Inferior parietal cortex (tissue), 1 donor: ENCODE measurements around the gene TRAM2.

ENCODE experiments used
- DNase-seq: peaks from one replicate; pipeline ENCODE4 v3.0.0-alpha.2; 2016; ENCODE audit errors: extremely low spot score

The TRAM2 gene

DNA sequence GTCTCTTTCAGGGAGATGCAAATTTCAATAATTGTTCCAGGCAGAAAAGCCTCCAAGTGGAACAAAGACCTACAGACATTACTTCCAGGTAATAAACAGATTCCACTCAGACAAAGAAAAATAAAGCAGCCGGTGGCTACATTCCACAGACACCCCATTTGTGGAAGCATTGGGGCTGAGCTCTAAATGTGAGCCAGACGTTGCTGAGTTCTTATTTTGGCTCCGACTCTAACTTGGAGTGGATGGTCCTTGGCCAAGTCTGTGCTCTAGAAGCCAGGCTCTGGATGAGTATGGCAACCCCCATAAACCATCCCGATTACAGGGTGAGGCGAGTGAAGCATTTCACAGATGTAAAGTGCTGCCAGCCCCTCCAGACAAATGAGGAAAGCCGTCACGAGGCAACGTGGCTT lies 6.6 kb downstream of the TRAM2 start:
- DNase-seq: no peak

- DNase-seq: no peak
Measured at GRCh38 chr6:52568320-52568719, 8.5 kb downstream of the TRAM2 start.

DNA sequence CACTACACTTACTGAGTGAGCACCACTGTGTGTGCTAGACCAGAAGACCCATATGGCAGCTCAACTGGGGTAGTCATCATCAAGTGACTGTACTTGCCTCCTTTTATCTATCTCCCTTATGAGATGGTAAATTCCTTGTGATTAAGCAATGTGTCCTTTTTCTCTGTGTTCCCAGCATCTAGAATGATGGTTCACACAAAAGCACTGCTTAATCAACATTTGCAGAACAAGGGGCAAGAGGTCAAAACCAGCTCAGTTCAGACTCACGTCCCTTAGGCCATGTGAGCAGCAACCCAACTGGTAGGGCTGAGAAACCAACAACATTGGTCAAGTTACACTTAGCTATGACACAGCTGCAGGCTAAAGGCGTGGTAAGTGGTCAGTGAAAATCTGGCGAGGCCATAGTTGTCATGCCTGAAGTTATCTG lies 10.0 kb downstream of the TRAM2 start:
- DNase-seq: no peak

GRCh38 chr6:52566201-52566600 lies 10.7 kb downstream of the TRAM2 start:
- DNase-seq: no peak

GRCh38 chr6:52564856-52565255 lies 12.0 kb downstream of the TRAM2 start:
- no peak for DNase-seq

- no peak for DNase-seq
Measured at GRCh38 chr6:52562911-52563310, 13.9 kb downstream of the TRAM2 start.

DNA sequence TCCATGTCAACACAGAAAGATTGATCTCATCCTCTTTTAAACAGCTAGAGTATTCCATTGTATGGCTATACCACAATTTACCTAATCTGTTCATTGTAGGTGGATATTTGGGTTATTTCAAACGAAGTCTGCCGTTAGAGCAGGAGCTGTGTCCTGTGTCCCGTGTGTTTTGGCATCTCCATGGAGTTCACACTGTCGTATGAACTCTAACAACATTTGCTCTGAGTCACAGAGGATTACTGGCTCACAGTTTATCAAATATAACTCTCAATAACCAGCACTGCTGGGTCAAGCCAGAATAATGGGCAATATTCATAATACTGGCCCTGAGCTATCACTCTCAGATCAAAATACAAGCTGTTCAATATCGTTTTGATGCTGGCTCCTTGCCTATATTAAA lies 16.4 kb downstream of the TRAM2 start:
- no peak for DNase-seq

DNA sequence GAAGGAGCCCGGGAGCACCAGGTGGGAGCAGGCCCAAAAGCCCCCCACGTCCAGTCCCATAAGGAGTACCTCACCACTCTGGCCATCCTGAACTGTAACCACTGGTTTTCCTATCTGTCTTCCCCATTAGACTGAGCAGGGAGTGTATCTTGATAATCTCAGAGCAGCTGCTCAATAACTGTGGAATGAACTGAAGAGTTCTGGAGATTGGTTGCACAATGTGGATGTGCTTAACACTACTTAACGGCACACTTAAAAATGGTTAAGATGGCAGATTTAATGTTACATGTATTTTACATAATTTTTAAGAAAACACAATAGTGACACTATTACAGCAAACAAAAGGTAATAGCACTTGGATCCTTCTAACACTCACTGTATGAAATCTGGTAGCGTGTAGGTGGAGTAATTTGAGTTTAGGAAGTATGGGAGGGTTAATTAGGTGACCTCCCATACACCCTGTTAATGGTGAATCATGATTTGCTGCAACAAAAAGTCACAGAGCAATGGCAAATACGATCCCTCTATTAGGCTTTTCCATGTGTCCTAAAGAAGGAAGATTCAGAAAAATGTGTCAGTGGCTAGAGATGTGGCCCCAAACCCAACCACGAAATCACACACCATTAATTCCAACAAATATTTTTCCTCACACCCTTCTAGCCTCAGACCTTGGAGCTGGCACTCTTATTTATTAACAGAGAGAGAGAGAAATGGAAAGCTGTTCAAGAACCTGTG lies 18.4 kb downstream of the TRAM2 start:
- DNase-seq: no peak

DNA sequence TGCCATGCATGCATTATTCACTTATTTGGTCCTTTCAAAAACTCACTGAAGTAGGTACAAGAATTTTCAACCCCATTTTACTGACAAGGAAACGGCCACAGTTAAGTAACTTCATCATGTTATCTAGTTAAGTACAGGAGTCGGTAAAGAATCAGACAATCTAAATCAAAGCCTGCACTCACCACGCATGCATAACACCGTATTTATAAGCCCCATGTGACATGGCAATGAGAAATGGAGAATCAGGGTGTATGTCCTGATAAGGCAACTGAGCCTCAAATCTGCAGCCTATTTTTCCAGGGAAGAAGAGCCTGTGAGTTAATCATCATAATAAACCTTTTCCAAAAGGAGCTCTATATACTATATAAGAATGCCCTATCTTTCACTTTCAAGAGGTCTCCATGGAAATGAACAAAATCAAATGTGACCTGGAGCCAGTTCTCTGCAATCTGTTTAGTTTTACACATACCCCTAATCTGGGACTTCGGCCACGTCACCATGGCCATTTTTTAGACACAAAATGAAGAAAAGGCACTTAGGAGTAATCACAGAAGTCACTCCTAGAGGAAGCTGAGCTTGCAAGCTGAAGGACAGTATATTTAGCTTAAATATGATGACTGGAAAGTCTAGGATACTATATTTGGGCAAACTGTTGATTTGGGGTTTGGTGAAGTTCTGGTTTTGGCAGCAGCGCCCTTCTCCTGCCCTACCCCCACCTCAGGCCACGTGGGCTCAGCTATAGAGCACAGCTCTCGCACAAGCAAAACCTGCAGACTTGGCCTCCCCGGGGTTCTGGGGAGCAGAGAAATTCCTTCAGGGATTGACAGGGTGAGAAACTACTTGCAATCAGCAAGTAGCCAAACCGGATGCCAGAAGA lies 19.2 kb downstream of the TRAM2 start:
- DNase-seq: no peak

DNA sequence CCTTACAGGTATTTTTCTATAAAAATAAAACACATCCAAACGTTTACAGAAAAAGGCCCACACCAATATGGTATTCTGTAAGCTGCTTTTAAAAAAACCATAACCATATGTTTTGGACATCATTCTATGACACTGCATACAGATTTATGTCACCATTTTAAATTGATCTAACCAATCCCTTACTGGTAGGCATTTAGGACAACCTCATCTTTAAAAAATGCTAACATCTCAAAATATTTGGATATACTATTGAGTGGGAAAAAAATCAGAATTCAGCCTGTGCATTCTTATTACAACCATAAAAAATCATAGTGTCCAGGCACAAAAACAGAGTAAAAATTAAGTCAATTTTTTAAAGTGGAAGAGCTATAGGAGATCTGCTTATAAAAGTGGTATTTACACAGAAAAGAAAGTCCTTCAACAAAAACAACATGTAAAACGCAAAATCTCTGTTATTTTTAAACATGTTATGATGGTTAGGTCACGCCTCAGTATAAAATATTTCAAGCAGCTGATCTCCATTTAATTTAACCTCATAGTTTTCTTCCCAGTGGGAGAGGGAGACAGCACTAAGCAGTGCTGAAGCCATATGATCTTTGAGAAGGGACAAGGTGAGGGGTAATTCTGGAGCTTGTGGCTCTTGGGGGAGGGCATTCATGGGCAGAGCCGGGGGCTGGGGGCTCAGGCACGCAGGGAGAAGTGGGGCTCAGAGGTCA lies 21.2 kb downstream of the TRAM2 start:
- no peak for DNase-seq

DNA sequence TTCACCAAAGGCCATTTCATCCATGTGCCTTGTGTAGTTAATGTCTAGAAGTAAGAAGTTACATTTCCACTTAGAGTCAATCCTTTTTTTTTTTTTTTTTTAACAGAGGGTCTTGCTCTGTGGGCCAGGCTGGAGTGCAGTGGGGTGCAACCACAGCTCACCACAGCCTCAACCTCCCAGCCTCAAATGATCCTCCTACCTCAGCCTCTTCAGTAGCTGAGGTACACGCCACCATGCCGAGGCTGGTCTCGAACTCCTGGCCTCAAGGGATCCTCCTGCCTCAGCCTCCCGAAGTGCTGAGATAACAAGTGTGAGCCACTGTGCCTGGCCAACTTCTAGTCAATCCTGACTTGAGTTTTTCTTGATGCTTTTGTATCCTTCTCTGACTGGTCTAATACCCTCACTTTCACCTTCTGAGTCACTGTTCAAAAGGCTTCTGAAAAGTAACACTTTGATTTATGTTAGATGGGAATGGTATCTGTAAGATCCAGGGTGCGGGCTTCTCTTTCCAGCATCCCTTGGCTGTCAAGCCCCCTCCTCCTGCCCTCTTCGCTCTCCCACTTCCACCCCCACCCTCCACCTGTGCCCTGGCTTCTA lies 22.1 kb downstream of the TRAM2 start:
- DNase-seq: no peak

- no peak for DNase-seq
Measured at GRCh38 chr6:52553719-52554118, 23.1 kb downstream of the TRAM2 start.

DNA sequence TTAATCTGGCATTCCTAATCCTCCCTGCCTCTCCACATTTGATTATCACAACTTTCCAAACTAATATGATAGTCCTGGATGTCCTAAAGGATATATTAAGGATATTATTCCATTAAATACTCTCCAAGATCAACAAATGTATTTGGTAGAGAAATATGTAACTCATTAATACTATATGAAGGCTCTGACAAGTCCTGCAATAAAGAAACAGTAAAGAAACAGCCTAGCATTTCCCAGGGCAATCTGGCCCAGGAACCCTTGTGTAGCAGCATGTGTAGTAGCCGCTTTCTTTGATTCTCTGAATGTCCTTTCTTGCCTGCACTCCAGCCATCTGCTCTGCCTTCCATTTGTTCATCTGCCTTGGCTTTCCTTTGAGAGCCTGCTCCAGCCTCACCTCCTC lies 23.7 kb downstream of the TRAM2 start:
- no peak for DNase-seq

DNA sequence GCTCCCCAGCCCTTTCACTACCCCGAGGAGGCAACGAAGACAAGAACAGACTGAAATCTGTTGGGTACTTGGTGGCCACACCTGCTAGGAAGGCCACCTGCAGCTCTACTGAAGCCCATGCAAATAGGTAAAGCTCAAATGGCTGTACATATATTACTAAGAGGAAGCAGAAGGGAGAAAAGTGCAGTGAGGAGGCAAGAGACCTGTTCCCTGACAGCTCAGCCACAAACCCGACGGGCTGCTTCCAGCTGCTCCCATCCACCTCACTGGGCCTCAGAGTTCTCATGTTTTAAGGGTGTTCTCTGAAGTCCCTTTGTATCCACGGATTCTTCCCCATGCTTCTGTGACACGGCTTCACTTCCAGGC lies 24.6 kb downstream of the TRAM2 start:
- DNase-seq: no peak

- no peak for DNase-seq
Measured at GRCh38 chr6:52551483-52552277, 25.2 kb downstream of the TRAM2 start.

- no peak for DNase-seq
Measured at GRCh38 chr6:52550870-52551269, 26.0 kb downstream of the TRAM2 start.

GRCh38 chr6:52550014-52550575 lies 26.8 kb downstream of the TRAM2 start:
- DNase-seq: no peak

GRCh38 chr6:52549428-52549827 lies 27.4 kb downstream of the TRAM2 start:
- no peak for DNase-seq

DNA sequence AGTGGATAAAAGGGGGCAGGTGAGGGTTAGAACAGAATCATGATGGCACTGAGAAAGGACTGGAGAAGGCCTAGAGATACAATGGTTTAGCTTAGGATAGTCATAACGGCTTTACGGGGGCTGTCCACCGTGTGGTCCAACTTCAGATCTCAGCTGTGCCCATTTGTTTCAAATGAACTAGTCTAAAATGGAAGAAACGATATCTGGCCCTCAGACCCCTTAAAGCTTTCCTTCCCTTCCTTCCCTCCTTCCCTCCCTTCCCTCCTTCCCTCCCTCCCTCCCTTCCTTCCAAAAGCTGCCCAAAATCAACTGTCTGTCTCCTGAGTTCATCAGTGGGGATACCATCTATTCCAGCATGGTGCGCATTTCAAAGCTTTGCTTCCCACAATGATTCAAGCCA lies 27.9 kb downstream of the TRAM2 start:
- no peak for DNase-seq

DNA sequence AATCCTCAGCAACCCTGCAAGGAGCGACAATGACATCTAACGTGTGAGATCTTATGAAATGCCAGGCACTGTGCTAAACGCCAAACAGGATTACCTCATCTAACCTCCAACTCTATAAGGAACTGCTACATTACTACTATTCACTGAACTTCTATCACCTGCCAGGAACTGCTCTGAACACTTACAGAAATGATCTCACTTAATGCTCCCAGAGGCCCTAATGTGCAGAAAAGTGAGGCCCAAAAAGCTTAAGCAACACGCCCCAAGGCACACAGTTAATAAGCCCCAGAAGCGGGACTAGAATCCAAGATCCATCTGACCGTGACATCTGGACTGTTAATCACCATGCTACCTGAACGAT lies 28.5 kb downstream of the TRAM2 start:
- DNase-seq: no peak
